NCI-H2227 treated with DMSO at 0.1 percent for 48 hours (cell line): ENCODE data around the gene PPIL4.
"Not testable (repeated sequence)": the region's sequence is repeated elsewhere in the genome, so short reads cannot be mapped to it uniquely, and the experiment has no call there.

Source experiments
- DNase-seq: peaks from one replicate; lab custom pipeline; 2025; lab: John Stamatoyannopoulos, UW

PPIL4 gene

GRCh38 chr6:149483849-149484655 is 61.8 kb downstream of the PPIL4 start:
- no peak for DNase-seq

- no peak for DNase-seq
Observed at GRCh38 chr6:149483334-149483725, 62.5 kb downstream of the PPIL4 start.

DNA sequence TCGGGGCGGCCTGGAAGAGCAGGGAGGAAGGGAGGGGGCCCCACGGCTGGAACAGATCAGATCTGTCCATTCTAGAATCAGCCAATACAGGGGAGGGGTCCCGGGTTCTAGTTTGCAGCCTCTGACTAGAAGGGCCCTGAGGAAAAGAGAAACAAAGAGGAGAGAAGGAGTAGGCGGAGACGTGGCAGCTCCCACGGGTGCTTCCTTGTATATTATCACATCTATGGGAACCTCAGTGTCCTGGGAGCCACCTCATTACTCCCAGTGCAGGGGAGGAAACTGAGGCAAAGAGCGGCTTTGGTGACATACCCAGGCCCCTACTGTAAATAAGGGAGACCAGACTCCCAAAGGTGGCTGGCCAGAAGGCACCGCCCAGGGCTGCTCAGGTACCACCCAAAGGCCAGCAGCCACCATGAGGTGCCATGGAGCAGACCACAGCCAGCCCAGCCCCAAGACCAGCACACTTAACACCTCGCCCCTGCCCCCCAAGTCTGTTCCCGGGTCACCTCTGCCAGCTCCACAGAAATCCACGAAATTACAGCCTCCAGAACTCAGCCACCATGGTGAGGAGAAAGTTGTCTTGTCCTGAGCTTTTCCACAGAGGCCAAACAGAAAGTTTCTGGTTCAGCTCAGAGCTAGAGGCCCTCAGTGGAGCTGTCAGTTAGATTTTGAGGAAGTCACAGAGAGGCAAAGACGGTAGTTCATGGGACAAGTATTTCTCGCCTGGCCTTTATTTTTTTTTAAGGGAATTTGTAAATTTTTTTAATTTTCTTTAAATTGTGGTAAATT is 63.1 kb downstream of the PPIL4 start:
- no peak for DNase-seq

- DNase-seq = no peak
Observed at GRCh38 chr6:149480502-149481280, 65.2 kb downstream of the PPIL4 start.

- DNase-seq = no peak
Observed at GRCh38 chr6:149478631-149479314, 67.1 kb downstream of the PPIL4 start.

DNA sequence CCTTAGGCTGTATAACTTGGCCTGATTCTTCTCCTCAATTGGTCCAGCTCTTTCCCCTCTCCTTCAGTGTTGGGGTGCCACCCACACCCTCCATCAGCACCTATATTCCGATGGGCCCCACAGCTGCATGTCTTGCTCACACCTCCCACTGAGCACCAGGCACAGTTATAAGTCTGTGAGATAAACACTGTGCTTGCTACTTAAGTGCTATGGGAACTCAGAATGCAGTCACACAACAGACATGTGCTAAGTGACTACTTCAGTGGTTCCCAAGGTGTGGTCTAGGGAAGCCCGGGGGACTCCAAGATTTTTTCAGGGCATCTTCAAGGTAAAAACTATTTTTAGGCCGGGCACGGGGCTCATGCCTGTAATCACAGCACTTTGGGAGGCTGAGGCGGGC is 68.3 kb downstream of the PPIL4 start:
- DNase-seq = no peak

GRCh38 chr6:149476789-149477455 is 68.9 kb downstream of the PPIL4 start:
- DNase-seq = no peak

DNA sequence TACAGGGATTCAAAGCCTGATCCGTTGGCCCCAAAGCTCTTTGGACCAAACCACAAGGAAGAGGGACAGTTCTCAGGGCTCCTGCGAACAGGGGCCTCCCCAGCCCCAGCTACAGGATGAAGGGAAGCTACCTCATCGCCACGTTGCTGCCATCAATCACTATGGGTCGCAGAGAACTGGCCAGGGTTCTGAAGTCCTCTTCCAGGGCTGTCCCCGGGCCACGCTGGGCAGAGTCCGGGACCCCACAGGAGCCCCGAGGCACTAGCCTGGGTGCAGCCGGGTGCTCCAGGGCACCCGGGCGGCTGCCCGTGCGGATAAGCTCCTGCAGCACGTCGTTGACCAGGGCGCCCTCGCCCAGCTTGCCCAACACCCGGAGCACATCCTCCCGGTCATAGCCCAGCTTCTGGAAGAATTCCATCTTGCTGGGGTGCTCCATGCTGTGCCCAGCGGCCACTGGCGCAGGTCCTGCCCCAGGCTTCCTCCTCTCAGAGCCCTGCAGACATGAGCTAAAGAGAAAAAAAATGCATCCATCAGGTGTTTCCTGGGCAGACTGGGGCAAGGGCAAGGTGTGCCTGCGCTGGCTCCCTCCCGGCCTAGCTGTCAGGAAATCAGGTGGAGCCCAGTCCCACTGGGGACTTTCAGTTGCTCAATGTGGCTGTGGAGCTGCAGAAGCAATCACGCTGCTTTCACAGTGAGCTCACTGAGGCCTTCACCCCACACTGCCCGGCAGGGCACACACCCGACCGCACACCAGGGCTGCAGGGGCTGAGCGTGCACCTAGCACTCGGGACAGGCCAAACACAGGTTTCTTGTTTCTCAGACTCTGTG is 71.5 kb downstream of the PPIL4 start:
- DNase-seq = no peak

- DNase-seq = peak; percentile 31
Observed at GRCh38 chr6:149473080-149474052, 72.5 kb downstream of the PPIL4 start.

- no peak for DNase-seq
Observed at GRCh38 chr6:149472241-149472640, 73.6 kb downstream of the PPIL4 start.

DNA sequence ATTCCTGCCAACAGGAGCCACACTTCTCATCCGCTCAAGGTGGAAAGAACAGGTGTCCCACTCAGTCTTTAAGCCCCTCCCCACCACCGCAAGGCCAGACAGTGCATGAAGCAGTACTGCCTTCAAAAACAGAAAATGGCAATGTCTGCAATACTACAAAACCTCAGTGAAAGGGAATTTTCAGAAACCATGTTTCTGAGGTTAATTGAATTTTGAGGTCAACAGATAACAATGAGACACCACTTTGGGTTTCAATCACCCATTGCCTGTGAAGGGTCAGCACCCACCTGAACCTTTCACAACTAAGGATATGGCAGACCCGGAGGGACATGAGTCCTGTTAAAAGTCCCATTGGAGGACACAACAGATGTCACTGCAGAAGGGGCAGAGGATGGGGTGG is 74.0 kb downstream of the PPIL4 start:
- DNase-seq = no peak

DNA sequence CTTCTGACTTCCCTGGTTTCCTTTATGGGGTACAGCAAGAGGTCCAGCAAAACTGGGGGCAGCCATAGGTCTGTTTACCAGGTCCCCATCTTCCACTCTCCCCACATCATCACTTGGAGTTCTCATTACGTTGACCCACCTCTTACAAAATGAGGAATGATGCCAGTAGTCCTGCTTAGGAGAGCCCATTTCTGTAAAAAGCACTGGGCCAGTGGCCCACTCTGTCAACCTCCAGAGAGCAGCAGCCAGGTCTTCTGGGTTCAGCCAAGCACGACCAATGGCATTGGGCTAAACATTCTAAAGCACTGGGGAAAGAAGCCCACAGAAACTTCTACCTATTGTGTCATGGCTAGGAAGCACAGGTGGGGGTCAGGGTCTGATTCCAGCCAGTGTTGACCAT is 74.9 kb downstream of the PPIL4 start:
- no peak for DNase-seq

- DNase-seq = no peak
Observed at GRCh38 chr6:149468179-149468578, 77.7 kb downstream of the PPIL4 start.

DNA sequence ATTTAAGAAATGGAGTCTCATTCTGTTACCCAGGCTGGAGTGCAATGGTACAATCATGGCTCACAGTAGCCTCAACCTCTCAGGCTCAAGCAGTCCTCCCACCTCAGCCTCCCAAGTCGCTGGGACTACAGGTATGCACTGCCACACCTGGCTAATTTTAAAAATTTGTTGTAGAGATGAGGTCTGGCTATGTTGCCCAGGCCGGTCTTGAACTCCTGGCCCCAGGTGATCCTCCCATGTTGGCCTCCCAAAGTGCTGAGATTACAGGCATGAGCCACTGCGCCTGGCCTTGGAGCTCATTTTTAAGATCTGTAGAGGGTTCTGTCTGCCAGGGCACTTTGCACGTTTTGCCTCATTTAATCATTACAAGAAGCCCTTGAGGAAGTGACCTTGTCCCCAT is 78.6 kb downstream of the PPIL4 start:
- no peak for DNase-seq

DNA sequence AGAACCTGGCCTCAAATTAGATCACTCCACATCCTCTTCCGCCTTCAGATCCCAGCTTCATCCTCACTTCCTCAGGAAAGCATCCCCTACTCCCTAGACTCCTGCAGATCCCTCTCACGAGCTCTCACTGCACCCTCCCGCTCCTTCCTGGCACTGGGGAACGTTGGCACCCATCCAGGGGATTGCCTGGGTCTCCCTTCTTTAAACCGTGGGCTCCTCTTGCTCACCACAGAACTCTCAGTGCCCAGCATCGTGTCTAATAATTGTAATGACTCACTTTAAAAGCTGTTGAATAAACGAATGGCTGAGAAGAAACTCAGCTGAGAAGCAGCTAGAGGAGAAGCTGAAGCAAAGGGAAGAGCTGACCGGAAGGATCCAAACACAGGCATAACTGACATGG is 81.4 kb downstream of the PPIL4 start:
- no peak for DNase-seq

- no peak for DNase-seq
Observed at GRCh38 chr6:149463781-149464180, 82.1 kb downstream of the PPIL4 start.

- not testable (repeated sequence) for DNase-seq
Observed at GRCh38 chr6:149462712-149463111, 83.1 kb downstream of the PPIL4 start.

DNA sequence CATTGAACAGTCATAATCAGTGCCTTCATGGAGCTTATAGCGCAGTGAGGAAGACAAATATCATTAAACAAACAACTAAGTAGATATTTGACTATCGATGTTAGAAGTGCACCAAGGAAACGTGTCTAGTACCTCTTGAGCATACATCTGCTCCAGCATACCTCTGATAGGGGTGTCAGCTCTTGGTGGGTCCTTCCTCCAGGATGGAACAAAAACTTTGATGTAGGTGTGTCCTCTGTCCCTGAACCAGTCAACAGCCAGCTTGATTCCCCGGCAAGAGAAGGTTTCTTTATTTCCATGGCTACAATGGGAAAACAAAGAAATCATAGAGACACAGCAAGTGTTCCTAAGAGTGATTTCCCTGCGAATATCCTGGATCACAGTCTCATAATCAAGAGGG is 84.2 kb downstream of the PPIL4 start:
- DNase-seq = no peak

GRCh38 chr6:149460249-149460648 is 85.6 kb downstream of the PPIL4 start:
- not testable (repeated sequence) for DNase-seq
